H1 (cell line): Measurements from ENCODE around the gene TPD52L1. TPM values are rescaled to one million over a fixed set of nuclear protein-coding genes. Genes with fewer than 3 reads are reported as not detected.

ENCODE experiments used
- RAD21 ChIP-seq, 2 experiments: IDR thresholded peaks in 1 of 2; conservative IDR thresholded peaks in 1 of 2; 2 replicates each; pipeline ENCODE4 v1.6.1; 2011; ENCODE audit warnings: low read depth in 2 of 2, low read length in 2 of 2, improper control_type of control experiment in 1 of 2, inconsistent platforms in 1 of 2, mild to moderate bottlenecking in 1 of 2, moderate library complexity in 1 of 2
- TBP ChIP-seq: IDR thresholded peaks from 2 replicates; pipeline ENCODE4 v1.6.1; 2011; ENCODE audit warnings: low read depth, low read length, improper control_type of control experiment
- polyA plus RNA-seq, 7 experiments: library from polyadenylated mRNA; depleted of rRNA in 3 of 7; stranded (reverse) in 5 of 7; unstranded in 2 of 7; fragments of >200 nt in 5 of 7; fragments of 200-250 nt in 2 of 7; gene quantifications; 1 replicate in 5 of 7; 2 replicates in 1 of 7; 4 replicates in 1 of 7; pipeline versions ENCODE4 v1.2.1 to v1.2.3, GENCODE V29; 2011 to 2013; ENCODE audit warnings: missing spikeins in 2 of 7, mixed read lengths in 2 of 7
- total RNA-seq: library from RNA; stranded (reverse); fragmentation: NEBNext Ultra II Directional; extraction: Animal tissue kit (Norgen Biotek cat#: 25700); gene quantifications from 2 replicates; pipeline ENCODE4 v1.2.1, GENCODE V29; 2021

TPD52L1 gene
- total and polyA plus RNA-seq, 2 of the 8 experiments (the other 6 are each of a cell fraction or from before 2014, with no cell fraction given): 7.4 to 14.2 TPM

GRCh38 chr6:125230674-125231073 is 77.1 kb downstream of the TPD52L1 start (continued):
- TF ChIP-seq RAD21 (IDR thresholded peaks at IDR 0.05 in 1 of 2, conservative IDR thresholded peaks at IDR 0.05 in 1 of 2; ENCODE audit: low read depth in 2 of 2, low read length in 2 of 2): no peak
- no peak for TF ChIP-seq TBP
- TF ChIP-seq, all 59 proteins: peak for 0
